NCI-H2227 (cell line): ENCODE results near the gene NR6A1.
"Not testable (repeated sequence)": the region's sequence is repeated elsewhere in the genome, so short reads cannot be mapped to it uniquely, and the experiment has no call there.

Experiments
- DNase-seq: peaks from one replicate; lab custom pipeline; 2025; ENCODE audit not compliant: unreplicated experiment; lab: John Stamatoyannopoulos, UW

Gene NR6A1

GRCh38 chr9:124621371-124622328 is 149.5 kb downstream of the NR6A1 start:
- no peak for DNase-seq

- DNase-seq: no peak
These were observed 152.6 kb downstream of the NR6A1 start for GRCh38 chr9:124618476-124618875.

- DNase-seq: peak; percentile 73
These were observed 153.5 kb downstream of the NR6A1 start for GRCh38 chr9:124617477-124618141.

GRCh38 chr9:124616961-124617360 is 154.2 kb downstream of the NR6A1 start:
- DNase-seq: no peak

GRCh38 chr9:124615840-124616239 is 155.3 kb downstream of the NR6A1 start:
- DNase-seq: not testable (repeated sequence)

GRCh38 chr9:124615100-124615742 is 155.9 kb downstream of the NR6A1 start:
- DNase-seq: no peak

GRCh38 chr9:124613849-124614248 is 157.3 kb downstream of the NR6A1 start:
- no peak for DNase-seq

GRCh38 chr9:124611106-124611505 is 160.0 kb downstream of the NR6A1 start:
- DNase-seq: no peak

GRCh38 chr9:124606027-124606426 is 165.1 kb downstream of the NR6A1 start:
- no peak for DNase-seq

- no peak for DNase-seq
These were observed 165.9 kb downstream of the NR6A1 start for GRCh38 chr9:124605258-124605657.

- no peak for DNase-seq
These were observed 168.5 kb downstream of the NR6A1 start for GRCh38 chr9:124602632-124603031.

GRCh38 chr9:124602204-124602603 is 168.9 kb downstream of the NR6A1 start:
- no peak for DNase-seq

- DNase-seq: no peak
These were observed 170.7 kb downstream of the NR6A1 start for GRCh38 chr9:124600407-124600806.

GRCh38 chr9:124599121-124599795 is 171.9 kb downstream of the NR6A1 start:
- DNase-seq: no peak

GRCh38 chr9:124598048-124598447 is 173.1 kb downstream of the NR6A1 start:
- DNase-seq: no peak

- no peak for DNase-seq
These were observed 174.8 kb downstream of the NR6A1 start for GRCh38 chr9:124596172-124596839.

GRCh38 chr9:124595743-124596142 is 175.4 kb downstream of the NR6A1 start:
- DNase-seq: no peak

- DNase-seq: no peak
These were observed 176.4 kb downstream of the NR6A1 start for GRCh38 chr9:124594673-124595072.

- no peak for DNase-seq
These were observed 176.9 kb downstream of the NR6A1 start for GRCh38 chr9:124594225-124594624.

GRCh38 chr9:124593651-124594058 is 177.5 kb downstream of the NR6A1 start:
- DNase-seq: peak; percentile 6

- no peak for DNase-seq
These were observed 177.9 kb downstream of the NR6A1 start for GRCh38 chr9:124593200-124593599.
